GM23338 (cell line): ENCODE measurements around the gene MEGF6.

Source experiments
- CREB1 ChIP-seq: fragments of 250-450 bp; sonication (Bioruptor Pico); IDR thresholded peaks from 2 replicates; pipeline ENCODE4 v1.5.0; 2020; ENCODE audit warnings: low read depth, mild to moderate bottlenecking, moderate library complexity
- EZH2 ChIP-seq: fragments of 200-600 bp; sonication (generic); IDR thresholded peaks from one replicate; pipeline ENCODE4 v1.8.0; 2017; ENCODE audit warnings: antibody characterized with exemption, mild to moderate bottlenecking, low read depth; ENCODE audit not compliant: unreplicated experiment
- EZH2phosphoT487 ChIP-seq: fragments of 200-600 bp; sonication (generic); IDR thresholded peaks from one replicate; pipeline ENCODE4 v1.8.1; 2018; ENCODE audit warnings: antibody characterized with exemption; ENCODE audit not compliant: unreplicated experiment
- JUNB ChIP-seq: IDR thresholded peaks from one replicate; pipeline ENCODE4 v1.6.1; 2016; ENCODE audit warnings: antibody characterized with exemption; ENCODE audit not compliant: unreplicated experiment
- POLR2AphosphoS5 ChIP-seq: IDR thresholded peaks from 2 replicates; pipeline ENCODE4 v1.6.1; 2016; ENCODE audit warnings: antibody characterized with exemption, low read depth
- STAT1 ChIP-seq: IDR thresholded peaks from one replicate; pipeline ENCODE4 v1.6.1; 2016; ENCODE audit warnings: antibody characterized with exemption; ENCODE audit not compliant: unreplicated experiment
- TF ChIP-seq, protein P1 (sequence below), 2 experiments: fragments of 200-600 bp in 1 of 2; sonication (generic) in 1 of 2; conservative IDR thresholded peaks; 2 replicates each; pipeline versions ENCODE4 v1.5.1 to v1.6.1; 2016 to 2017; ENCODE audit warnings: antibody characterized with exemption in 2 of 2, low read depth in 2 of 2, mild to moderate bottlenecking in 2 of 2, moderate library complexity in 1 of 2
- TF ChIP-seq, protein P2 (sequence below): IDR thresholded peaks from 2 replicates; pipeline ENCODE4 v1.6.1; 2016; ENCODE audit warnings: antibody characterized with exemption
- TF ChIP-seq, protein P3 (sequence below): IDR thresholded peaks from one replicate; pipeline ENCODE4 v1.6.1; 2018; ENCODE audit warnings: antibody characterized with exemption; ENCODE audit not compliant: unreplicated experiment

DNA sequence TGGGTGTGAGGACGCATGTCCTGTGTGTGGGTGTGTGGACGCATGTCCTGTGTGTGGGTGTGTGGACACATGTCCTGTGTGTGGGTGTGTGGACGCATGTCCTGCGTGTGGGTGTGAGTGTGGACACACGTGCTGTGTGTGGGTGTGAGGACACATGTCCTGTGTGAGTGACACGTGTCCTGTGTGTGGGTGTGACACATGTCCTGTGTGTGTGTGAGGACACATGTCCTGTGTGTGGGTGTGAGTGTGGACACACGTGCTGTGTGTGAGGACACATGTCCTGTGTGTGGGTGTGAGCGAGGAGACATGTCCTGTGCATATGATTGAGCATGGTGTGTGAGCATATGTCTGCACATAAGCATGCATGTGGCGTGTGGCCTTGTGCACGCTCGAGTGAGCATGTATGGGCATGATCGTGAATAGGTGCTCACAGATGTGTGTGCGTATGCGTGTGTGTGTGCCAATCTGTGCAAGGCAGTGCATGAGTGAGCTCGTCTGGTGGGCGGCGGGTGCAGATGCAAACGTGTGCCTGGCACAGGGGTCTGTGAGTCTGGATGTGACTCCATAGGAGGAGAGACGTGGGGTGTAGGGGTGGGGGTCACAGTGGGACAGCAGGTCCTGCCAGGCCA, 25.3 kb downstream of the MEGF6 start:
- TF ChIP-seq POLR2AphosphoS5: no peak
- TF ChIP-seq, protein P1, sequence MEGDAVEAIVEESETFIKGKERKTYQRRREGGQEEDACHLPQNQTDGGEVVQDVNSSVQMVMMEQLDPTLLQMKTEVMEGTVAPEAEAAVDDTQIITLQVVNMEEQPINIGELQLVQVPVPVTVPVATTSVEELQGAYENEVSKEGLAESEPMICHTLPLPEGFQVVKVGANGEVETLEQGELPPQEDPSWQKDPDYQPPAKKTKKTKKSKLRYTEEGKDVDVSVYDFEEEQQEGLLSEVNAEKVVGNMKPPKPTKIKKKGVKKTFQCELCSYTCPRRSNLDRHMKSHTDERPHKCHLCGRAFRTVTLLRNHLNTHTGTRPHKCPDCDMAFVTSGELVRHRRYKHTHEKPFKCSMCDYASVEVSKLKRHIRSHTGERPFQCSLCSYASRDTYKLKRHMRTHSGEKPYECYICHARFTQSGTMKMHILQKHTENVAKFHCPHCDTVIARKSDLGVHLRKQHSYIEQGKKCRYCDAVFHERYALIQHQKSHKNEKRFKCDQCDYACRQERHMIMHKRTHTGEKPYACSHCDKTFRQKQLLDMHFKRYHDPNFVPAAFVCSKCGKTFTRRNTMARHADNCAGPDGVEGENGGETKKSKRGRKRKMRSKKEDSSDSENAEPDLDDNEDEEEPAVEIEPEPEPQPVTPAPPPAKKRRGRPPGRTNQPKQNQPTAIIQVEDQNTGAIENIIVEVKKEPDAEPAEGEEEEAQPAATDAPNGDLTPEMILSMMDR (conservative IDR thresholded peaks at IDR 0.05; ENCODE audit: low read depth in 2 of 2): no peak
- TF ChIP-seq EZH2: no peak
- TF ChIP-seq, protein P2, sequence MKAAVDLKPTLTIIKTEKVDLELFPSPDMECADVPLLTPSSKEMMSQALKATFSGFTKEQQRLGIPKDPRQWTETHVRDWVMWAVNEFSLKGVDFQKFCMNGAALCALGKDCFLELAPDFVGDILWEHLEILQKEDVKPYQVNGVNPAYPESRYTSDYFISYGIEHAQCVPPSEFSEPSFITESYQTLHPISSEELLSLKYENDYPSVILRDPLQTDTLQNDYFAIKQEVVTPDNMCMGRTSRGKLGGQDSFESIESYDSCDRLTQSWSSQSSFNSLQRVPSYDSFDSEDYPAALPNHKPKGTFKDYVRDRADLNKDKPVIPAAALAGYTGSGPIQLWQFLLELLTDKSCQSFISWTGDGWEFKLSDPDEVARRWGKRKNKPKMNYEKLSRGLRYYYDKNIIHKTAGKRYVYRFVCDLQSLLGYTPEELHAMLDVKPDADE: no peak
- no peak for TF ChIP-seq EZH2phosphoT487
- TF ChIP-seq STAT1: no peak
- no peak for TF ChIP-seq JUNB
- TF ChIP-seq CREB1 (CRISPR knock-in tag): no peak
- TF ChIP-seq, protein P3, sequence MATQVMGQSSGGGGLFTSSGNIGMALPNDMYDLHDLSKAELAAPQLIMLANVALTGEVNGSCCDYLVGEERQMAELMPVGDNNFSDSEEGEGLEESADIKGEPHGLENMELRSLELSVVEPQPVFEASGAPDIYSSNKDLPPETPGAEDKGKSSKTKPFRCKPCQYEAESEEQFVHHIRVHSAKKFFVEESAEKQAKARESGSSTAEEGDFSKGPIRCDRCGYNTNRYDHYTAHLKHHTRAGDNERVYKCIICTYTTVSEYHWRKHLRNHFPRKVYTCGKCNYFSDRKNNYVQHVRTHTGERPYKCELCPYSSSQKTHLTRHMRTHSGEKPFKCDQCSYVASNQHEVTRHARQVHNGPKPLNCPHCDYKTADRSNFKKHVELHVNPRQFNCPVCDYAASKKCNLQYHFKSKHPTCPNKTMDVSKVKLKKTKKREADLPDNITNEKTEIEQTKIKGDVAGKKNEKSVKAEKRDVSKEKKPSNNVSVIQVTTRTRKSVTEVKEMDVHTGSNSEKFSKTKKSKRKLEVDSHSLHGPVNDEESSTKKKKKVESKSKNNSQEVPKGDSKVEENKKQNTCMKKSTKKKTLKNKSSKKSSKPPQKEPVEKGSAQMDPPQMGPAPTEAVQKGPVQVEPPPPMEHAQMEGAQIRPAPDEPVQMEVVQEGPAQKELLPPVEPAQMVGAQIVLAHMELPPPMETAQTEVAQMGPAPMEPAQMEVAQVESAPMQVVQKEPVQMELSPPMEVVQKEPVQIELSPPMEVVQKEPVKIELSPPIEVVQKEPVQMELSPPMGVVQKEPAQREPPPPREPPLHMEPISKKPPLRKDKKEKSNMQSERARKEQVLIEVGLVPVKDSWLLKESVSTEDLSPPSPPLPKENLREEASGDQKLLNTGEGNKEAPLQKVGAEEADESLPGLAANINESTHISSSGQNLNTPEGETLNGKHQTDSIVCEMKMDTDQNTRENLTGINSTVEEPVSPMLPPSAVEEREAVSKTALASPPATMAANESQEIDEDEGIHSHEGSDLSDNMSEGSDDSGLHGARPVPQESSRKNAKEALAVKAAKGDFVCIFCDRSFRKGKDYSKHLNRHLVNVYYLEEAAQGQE: no peak
